GM10266 (cell line): ENCODE measurements around the gene RANBP3.

ENCODE experiments used
- DNase-seq: peaks from one replicate; pipeline ENCODE4 v3.0.0; 2012; ENCODE audit errors: extremely low spot score
- TF ChIP-seq, protein P1 (sequence below): IDR thresholded peaks from 2 replicates; pipeline ENCODE4 v1.5.1; 2012; ENCODE audit warnings: mild to moderate bottlenecking, low read depth; ENCODE audit not compliant: control insufficient read depth, insufficient read depth; ENCODE audit errors: missing control alignments

The RANBP3 gene

DNA sequence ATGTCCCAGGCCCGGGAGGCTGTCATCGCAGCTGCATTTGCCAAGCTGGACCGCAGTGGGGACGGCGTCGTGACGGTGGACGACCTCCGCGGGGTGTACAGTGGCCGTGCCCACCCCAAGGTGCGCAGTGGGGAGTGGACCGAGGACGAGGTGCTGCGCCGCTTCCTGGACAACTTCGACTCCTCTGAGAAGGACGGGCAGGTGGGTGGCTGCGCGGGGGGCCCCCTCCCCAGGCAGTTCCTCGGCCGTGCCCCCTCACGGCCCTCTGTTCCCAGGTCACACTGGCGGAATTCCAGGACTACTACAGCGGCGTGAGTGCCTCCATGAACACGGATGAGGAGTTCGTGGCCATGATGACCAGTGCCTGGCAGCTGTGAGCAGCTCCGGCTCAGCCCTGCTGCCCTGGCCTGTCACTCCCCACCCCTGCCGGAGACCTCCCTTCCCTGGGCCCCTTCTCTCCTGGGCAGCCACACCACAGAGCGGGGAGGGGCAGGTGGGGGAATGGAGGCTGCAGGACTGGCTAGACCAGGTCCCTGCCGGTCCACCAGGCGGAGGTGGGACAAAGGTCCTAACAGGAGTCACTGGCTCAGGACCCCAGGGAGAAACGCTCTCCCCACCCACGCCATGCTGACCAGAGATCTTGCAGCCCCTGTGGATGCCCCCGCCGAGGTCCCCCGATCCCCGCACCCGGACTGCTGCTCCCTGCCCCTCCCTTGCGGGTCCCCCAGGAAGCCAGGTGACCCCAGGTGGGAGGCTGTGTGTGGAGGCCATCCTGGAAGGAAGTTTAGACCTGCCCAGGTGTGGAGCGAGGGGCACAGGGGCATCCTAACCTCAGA is 62.8 kb downstream of the RANBP3 start:
- DNase-seq: no peak
- TF ChIP-seq, protein P1, sequence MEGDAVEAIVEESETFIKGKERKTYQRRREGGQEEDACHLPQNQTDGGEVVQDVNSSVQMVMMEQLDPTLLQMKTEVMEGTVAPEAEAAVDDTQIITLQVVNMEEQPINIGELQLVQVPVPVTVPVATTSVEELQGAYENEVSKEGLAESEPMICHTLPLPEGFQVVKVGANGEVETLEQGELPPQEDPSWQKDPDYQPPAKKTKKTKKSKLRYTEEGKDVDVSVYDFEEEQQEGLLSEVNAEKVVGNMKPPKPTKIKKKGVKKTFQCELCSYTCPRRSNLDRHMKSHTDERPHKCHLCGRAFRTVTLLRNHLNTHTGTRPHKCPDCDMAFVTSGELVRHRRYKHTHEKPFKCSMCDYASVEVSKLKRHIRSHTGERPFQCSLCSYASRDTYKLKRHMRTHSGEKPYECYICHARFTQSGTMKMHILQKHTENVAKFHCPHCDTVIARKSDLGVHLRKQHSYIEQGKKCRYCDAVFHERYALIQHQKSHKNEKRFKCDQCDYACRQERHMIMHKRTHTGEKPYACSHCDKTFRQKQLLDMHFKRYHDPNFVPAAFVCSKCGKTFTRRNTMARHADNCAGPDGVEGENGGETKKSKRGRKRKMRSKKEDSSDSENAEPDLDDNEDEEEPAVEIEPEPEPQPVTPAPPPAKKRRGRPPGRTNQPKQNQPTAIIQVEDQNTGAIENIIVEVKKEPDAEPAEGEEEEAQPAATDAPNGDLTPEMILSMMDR: no peak

DNA sequence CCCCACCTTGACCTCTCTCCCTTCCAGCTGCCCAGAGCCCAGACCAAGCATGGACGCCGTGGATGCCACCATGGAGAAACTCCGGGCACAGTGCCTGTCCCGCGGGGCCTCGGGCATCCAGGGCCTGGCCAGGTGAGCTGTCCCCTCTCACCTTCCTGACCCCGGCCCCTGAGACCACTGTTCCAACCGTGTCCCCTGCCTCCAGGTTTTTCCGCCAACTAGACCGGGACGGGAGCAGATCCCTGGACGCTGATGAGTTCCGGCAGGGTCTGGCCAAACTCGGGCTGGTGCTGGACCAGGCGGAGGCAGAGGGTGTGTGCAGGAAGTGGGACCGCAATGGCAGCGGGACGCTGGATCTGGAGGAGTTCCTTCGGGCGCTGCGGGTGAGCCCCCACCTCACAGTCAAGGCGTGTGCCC is 63.6 kb downstream of the RANBP3 start:
- no peak for DNase-seq
- TF ChIP-seq, protein P1: no peak

DNA sequence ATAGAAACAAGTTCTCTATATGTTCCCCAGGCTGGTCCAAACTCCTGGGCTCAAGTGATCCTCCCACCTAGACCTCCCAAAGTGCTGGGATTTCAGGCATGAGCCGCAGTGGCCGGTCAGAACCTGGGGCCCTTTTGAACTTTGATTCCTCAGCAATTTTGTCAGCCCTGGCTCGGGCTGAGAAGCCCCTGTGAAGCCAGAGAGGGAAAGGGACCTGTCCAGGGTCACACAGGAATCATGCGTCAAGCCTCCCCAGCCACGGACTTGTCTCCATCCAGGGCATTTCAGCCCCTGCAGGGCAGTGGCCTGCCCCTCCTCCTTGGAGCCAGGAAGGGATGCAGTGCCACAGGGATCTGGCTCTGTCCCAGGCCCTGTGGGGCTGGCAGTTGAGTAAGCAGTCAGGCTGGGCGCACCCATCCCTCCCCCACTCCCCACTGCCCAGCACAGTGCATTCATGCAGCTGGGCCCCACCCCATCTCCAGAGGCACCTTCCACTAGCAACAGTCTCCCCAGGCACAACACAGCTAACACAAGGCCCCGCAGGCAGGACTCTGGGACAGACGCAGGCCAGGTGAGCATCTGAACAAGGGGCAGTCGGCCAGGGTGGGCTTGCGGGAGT is 64.1 kb downstream of the RANBP3 start, which contains the start of gene CAPS:
TSS of gene CAPS (plus strand) at position 516 of the 619 bp plus-strand sequence. CDS start 153 bp downstream, outside the sequence.
- TF ChIP-seq, protein P1: no peak
- DNase-seq: no peak

DNA sequence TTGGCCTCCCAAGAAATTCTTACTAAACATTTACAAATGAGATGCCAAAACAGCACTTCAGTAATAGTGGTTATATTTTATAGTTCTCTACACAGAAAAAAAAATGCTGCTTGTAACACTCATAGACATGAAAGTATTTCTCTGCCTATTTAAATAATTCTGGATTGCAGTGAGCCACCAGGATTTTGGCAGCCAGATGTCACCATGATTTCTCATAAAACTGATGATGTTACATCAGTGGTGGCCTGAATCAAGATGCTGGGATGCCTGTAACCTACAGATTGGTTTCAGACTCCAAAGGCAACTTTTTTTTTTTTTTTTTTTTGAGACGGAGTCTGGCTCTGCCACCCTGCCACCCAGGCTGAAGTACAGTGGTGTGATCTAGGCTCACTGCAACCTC is 66.6 kb downstream of the RANBP3 start:
- DNase-seq: no peak
- TF ChIP-seq, protein P1: no peak

DNA sequence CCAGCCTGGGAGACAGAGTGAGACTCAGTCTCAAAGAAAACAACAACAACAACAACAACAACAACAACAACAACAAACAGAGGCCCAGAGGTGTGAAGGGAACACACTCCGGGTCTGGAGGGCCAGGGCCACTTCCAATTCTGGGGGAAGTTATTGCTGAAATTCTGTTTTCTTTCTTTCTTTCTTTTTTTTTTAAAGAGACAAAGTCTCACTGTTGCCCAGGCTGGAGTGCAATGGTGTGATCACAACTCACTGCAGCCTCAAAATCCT is 67.4 kb downstream of the RANBP3 start:
- DNase-seq: no peak
- TF ChIP-seq, protein P1: no peak

DNA sequence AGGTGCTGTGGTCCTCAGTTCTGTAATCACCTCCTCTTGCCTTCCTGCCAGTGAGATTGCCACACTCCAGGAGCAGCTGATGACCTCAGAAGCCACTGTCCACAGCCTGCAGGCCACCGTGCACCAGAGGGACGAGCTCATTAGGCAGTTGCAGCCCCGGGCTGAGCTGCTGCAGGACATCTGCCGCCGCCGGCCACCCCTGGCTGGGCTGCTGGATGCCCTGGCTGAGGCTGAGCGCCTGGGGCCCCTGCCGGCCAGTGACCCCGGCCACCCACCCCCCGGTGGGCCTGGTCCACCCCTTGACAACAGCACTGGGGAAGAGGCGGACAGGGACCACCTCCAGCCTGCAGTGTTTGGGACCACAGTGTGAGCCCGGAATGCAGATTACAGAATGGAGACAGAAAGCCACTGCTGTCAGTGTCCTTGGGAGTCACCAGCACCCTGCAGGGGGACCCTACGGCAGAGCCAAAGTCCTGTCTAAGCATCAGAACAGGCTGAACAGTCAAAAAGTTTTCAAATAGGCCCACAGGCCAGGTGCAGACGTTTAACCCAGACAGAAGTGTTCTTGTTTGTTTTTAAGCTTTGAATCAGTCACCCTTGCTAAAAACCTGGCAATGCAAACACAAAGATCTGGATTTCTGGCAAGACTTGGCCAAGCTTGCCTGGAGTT is 69.0 kb downstream of the RANBP3 start:
- DNase-seq: no peak
- TF ChIP-seq, protein P1: no peak
